SK-N-SH (cell line): Measurements from ENCODE around the gene DCST1. TPM values are rescaled to one million over a fixed set of nuclear protein-coding genes. Genes with fewer than 3 reads are reported as not detected.

Experiments used
- CTCF ChIA-PET: fragments of 300-600, 350-600 bp; formaldehyde crosslinking; extraction: SDS; loops from one replicate; lab custom pipeline; 2021; lab: Yijun Ruan, JAX
- POLR2A ChIA-PET: fragments of 350-600 bp; sonication (Branson Sonifier 250); formaldehyde crosslinking; extraction: SDS; loops from one replicate; lab custom pipeline; 2020; ENCODE audit warnings: antibody characterized with exemption, inconsistent platforms; lab: Yijun Ruan, JAX
- DNase-seq: peaks from one replicate; pipeline ENCODE4 v3.0.0; 2012
- H2AFZ ChIP-seq: fragments of 200-600 bp; sonication (generic); 2 replicates; pipeline ENCODE4 v1.8.1; 2016; ENCODE audit warnings: antibody characterized with exemption, mild to moderate bottlenecking, low read depth
- H3F3A ChIP-seq: fragments of 200-600 bp; sonication (generic); replicated peaks from 2 replicates; pipeline ENCODE3; 2016; ENCODE audit warnings: antibody characterized with exemption, mild to moderate bottlenecking; ENCODE audit not compliant: insufficient read depth
- H3K27ac ChIP-seq, 2 experiments: fragments of 200-500 bp in 1 of 2; fragments of 200-600 bp in 1 of 2; sonication (Bioruptor generic) in 1 of 2; sonication (generic), shearing (Covaris generic) in 1 of 2; 2 replicates each; pipeline versions ENCODE4 v1.5.1 to v1.6.1; 2014 to 2016; ENCODE audit warnings: low read depth in 2 of 2, inconsistent platforms in 1 of 2, low read length in 1 of 2, mild to moderate bottlenecking in 1 of 2, mixed read lengths in 1 of 2
- H3K27me3 ChIP-seq: fragments of 200-600 bp; sonication (generic), shearing (Covaris generic); 2 replicates; pipeline ENCODE4 v1.6.1; 2016; ENCODE audit warnings: mixed run types; ENCODE audit not compliant: insufficient read depth
- H3K36me3 ChIP-seq, 2 experiments: fragments of 200-500 bp in 1 of 2; fragments of 200-600 bp in 1 of 2; sonication (Bioruptor generic) in 1 of 2; sonication (generic) in 1 of 2; replicated peaks in 1 of 2; 2 replicates each; pipeline versions ENCODE3 to v1.5.1; 2014 to 2016; ENCODE audit warnings: low read length in 1 of 2, mild to moderate bottlenecking in 1 of 2; ENCODE audit not compliant: insufficient read depth in 2 of 2, control insufficient read depth in 1 of 2
- H3K4me1 ChIP-seq, 2 experiments: fragments of 200-500 bp in 1 of 2; fragments of 200-600 bp in 1 of 2; sonication (Bioruptor generic) in 1 of 2; sonication (generic), shearing (Covaris generic) in 1 of 2; 2 replicates each; pipeline versions ENCODE4 v1.5.1 to v1.6.1; 2014 to 2016; ENCODE audit warnings: low read depth in 1 of 2, low read length in 1 of 2, mixed run types in 1 of 2; ENCODE audit not compliant: insufficient read depth in 2 of 2, control insufficient read depth in 1 of 2
- H3K4me2 ChIP-seq: fragments of 200-600 bp; sonication (generic), shearing (Covaris generic); 2 replicates; pipeline ENCODE4 v1.6.1; 2017; ENCODE audit warnings: mixed run types
- H3K4me3 ChIP-seq, 2 experiments: fragments of 200-500 bp in 1 of 2; fragments of 200-600 bp in 1 of 2; sonication (Bioruptor generic) in 1 of 2; sonication (generic), shearing (Covaris generic) in 1 of 2; 2 replicates each; pipeline versions ENCODE4 v1.5.1 to v1.8.1; 2014 to 2016; ENCODE audit warnings: low read depth in 2 of 2, inconsistent platforms in 1 of 2, low read length in 1 of 2, mild to moderate bottlenecking in 1 of 2, mixed read lengths in 1 of 2, moderate library complexity in 1 of 2
- H3K79me2 ChIP-seq: fragments of 200-600 bp; sonication (generic); 2 replicates; pipeline ENCODE4 v1.8.1; 2017; ENCODE audit warnings: mild to moderate bottlenecking; ENCODE audit not compliant: insufficient read depth
- H3K9ac ChIP-seq: fragments of 200-600 bp; sonication (generic); 2 replicates; pipeline ENCODE4 v1.6.1; 2017; ENCODE audit warnings: mixed run types
- H3K9me2 ChIP-seq: fragments of 200-600 bp; sonication (generic); 2 replicates; pipeline ENCODE4 v1.6.1; 2017; ENCODE audit warnings: mixed run types
- H3K9me3 ChIP-seq: fragments of 200-600 bp; sonication (generic); 2 replicates; pipeline ENCODE4 v1.6.1; 2017; ENCODE audit warnings: mixed run types, mild to moderate bottlenecking, moderate library complexity
- H4K20me1 ChIP-seq: fragments of 200-600 bp; sonication (generic); 2 replicates; pipeline ENCODE4 v1.6.1; 2017; ENCODE audit warnings: mild to moderate bottlenecking, mixed run types; ENCODE audit not compliant: insufficient read depth
- CHD2 ChIP-seq: fragments of 150-350 bp; IDR thresholded peaks from 2 replicates; pipeline ENCODE4 v1.6.1; 2018; ENCODE audit warnings: low read length; ENCODE audit not compliant: partially characterized antibody
- ELF1 ChIP-seq: IDR thresholded peaks from 2 replicates; pipeline ENCODE4 v1.4.0; 2012
- FOSL2 ChIP-seq: IDR thresholded peaks from 2 replicates; pipeline ENCODE4 v1.4.0; 2012; ENCODE audit warnings: low read depth, mild to moderate bottlenecking, moderate library complexity, borderline replicate concordance
- FOXM1 ChIP-seq: IDR thresholded peaks from 2 replicates; pipeline ENCODE4 v1.4.0; 2012; ENCODE audit warnings: low read depth, mild to moderate bottlenecking
- GATA2 ChIP-seq: sonication (generic); formaldehyde crosslinking; IDR thresholded peaks from 2 replicates; pipeline ENCODE4 v1.5.0; 2020; ENCODE audit warnings: mild to moderate bottlenecking, missing genetic modification reagents
- NRF1 ChIP-seq: IDR thresholded peaks from 2 replicates; pipeline ENCODE4 v1.6.1; 2012; ENCODE audit warnings: low read depth, mild to moderate bottlenecking, low read length
- PBX3 ChIP-seq: IDR thresholded peaks from 2 replicates; pipeline ENCODE4; 2012
- POLR2AphosphoS5 ChIP-seq: IDR thresholded peaks from 2 replicates; pipeline ENCODE4 v1.6.1; 2012; ENCODE audit warnings: low read depth, low read length
- REST ChIP-seq: IDR thresholded peaks from 2 replicates; pipeline ENCODE4 v1.6.1; 2012; ENCODE audit warnings: mild to moderate bottlenecking, low read depth, low read length, moderate library complexity
- YY1 ChIP-seq: IDR thresholded peaks from 2 replicates; pipeline ENCODE4 v1.4.0; 2012; ENCODE audit warnings: low read depth, mild to moderate bottlenecking
- WGBS: methylation state at CpG from one replicate; pipeline ENCODE4 v1.1.6; 2017; ENCODE audit warnings: low lambda C conversion rate; 5-methylcytosine and 5-hydroxymethylcytosine counted together
- polyA plus RNA-seq, 3 experiments: library from polyadenylated mRNA; depleted of rRNA; stranded (reverse); fragments of >200 nt; gene quantifications; 2 replicates each; pipeline ENCODE4 v1.2.3, GENCODE V29; 2012

DCST1 gene
- polyA plus RNA-seq, 1 of the 3 experiments (the other 2 are of a cell fraction) = not detected

GRCh38 chr1:155069551-155070157, 36.0 kb downstream of the DCST1 start:
- CTCF ChIA-PET = interaction anchor here (0.8 to 29.9 kb wide), 11 partner anchors 8 to 535 kb away, joined by 3 to 573 read pairs (median 6); partner anchors contain the start of genes ADAM15, DCST1, DCST2 and EFNA3

More at GRCh38 chr1:155069551-155070157, 36.0 kb downstream of the DCST1 start:
- Histone ChIP-seq H3K27ac (peak overlapping the region in 1 of 2 experiments; percentile 51; a peak in 1 of 4 replicates), H3K36me3 (peaks cover 0 to 12% of the 10 kb centered on the region in 2 experiments), H3K4me3 (no peak overlapping the region), H3F3A (peaks cover 4% of the 10 kb centered on the region), H3K9me3 (no peaks in the 10 kb centered on the region), H3K4me2 (no peak overlapping the region), H4K20me1 (no peaks in the 10 kb centered on the region), H3K79me2 (peaks cover 15% of the 10 kb centered on the region), H3K9ac (no peak overlapping the region), H2AFZ (no peak overlapping the region), H3K27me3 (no peaks in the 10 kb centered on the region), H3K9me2 (no peaks in the 10 kb centered on the region), H3K4me1 (peaks cover 0 to 26% of the 10 kb centered on the region in 2 experiments; a peak in 2 of 4 replicates)
- POLR2A ChIA-PET = interaction anchor here (2.0 kb wide), 1 partner anchor 9 kb away, joined by 8 read pairs; the partner anchor contains the start of gene EFNA3
- TF ChIP-seq FOXM1 (no peak), REST (no peak), PBX3 (no peak), NRF1 (no peak), ELF1 (no peak), GATA2 (CRISPR knock-in tag) (no peak), POLR2AphosphoS5 (no peak), CHD2 (no peak), FOSL2 (no peak), YY1 (no peak)
- peak; percentile 38 for DNase-seq
- 94% methylated on average over 7 of the region's 7 CpGs for WGBS
